ENCODE results near the gene SIGLEC12.

The SIGLEC12 gene

DNA sequence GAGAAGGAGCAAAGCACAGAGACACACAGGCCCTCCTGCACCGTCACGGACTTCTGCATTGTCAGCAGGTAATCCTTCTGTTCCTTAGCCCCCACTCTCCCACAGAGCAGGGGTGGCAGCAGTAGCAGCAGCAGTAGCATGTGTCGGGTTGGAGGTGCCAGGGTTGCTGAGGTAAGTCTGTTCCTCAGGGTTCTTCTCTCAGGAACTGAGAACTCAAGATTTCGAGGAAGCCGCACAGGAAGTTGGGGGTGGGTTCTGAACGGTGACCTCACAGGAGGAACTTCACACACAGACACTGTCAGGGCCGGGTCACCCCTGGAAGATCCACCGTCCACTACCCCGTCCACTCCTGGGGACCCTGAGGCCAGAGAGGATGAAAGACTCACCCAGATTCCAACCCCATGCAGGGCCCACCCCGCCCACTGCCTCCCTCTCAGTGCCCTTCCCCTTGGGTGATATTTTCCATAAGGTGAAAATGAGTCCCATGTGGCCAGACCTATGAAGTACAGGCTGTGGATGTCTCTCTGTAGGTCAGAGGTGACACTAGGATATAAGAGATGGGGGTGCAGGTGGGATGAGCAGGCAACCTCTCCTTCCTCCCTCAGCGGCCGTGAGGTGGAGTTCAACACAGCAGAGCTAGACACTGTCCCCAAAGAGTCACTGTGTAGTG lies at the start of gene SIGLEC12:
TSS of gene SIGLEC12 (minus strand) at position 207 of the 670 bp plus-strand sequence. CDS start at position 140, 67 bp downstream.
- no peak for DNase-seq

DNA sequence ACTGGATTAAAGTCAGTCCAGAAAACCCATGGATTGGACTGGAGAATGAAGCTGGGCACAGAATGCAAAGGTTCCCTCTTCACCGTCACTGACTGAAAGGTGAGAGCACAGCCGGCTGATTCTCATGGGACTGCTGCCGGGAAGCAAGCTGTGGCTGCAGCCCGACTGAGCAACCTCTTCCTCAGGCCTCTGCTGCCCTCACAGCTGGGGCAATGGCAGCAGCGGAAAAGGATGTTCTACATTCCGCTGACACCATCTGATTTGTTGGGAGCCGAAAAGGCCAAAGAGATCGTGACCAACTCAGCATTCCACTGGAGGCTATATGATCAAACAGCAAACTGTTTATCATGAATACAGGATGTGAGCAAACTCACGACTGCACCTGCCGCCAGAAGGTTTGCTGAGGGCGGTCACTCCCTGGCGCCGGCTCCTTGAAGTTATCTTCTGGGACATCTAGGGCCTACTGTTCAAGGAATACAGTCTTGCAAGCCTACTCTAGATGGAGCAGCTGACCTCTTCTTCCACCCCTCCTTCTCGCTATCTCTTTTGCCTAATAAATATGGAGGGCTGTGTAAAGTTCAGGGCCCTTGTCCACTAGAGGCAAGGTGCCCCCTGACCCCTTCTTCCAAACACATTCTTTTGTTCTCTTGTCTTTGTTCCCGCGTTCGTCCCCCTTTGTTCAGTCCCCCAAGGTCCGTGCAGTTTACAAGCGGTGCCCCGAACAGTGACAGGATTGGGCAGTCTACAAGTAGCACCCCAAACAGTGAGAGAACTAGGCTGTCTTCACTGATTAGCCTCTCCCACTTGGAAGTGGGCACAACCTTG lies 49.5 kb upstream of the SIGLEC12 start:
- no peak for DNase-seq

DNA sequence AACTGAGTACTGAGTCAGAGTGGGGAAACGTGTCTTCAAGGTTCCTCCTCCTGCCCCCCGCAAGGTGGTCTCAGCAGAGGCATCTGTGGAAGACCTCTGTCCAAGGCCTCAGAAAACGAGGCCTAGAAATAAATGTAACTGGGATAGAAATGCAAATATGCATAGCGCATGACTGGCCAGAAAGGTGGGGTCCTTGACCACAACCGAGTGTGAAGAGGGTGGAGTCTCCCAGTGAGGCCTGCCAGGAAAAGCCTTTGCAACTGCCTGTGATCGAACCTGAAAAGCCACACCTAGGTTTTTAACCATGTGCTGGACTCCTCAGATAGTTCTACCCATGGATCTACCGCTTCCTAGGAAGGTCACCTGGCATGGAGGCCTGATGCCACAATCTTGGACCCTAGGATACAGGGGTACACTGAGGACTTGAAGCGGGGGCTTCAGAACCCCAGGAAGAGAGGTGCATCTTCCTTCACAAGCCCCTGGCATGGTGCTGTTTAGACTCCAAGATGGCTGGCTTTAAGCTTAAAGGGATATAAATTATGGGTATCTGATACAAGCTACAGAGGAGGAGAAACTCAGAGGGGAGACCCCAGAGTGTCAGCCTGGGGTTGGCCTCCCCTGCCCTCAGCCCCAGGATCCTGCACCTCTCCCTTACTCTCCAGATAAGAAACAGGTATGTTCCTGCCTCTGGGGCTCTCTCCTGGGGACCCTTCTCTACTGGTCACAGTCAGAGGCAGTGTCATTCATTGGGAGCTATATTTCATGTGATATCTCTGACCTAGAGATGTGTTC lies 48.1 kb upstream of the SIGLEC12 start:
- no peak for DNase-seq

DNA sequence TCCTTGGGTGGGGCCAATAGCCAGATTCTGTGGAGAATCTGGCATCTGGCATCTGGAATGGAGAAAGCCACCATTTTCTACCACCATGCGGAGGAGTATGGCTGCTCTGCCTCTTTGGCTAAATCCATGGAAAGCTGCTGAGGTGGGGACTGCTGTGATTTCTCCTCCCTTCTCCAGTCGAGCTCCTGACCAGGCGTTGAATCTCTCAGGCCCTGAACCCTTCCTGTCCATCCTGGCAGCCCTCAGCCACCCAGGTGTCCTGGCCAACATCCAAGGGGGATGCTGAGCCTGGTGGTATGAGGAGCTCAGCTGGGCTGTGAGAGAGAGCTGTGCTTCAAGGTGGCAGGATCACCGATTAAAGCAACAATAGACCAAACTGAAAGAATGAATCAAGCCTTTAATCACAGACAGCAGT lies 47.3 kb upstream of the SIGLEC12 start:
- no peak for DNase-seq

DNA sequence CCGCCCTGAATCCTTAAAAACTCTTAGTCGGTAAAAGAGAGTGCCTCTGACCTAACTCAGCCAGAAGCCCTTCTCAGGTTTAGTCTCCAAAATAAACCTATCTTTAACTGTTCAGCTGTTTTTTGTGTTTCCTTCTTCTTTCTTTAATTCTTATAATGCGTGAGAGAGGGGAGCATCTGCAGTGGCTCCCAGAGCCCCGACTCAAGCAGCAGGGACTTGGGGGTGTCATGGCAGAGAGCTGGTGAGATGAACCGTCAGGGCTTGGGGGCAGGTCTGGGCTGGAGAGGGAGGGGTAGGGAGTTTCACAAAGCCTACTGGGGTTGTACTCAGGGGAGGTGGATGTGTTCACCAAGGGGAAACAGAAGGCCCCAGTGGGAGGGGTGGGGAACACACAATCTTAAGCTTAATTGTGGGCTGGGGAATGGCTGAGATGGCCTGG lies 46.6 kb upstream of the SIGLEC12 start:
- no peak for DNase-seq

DNA sequence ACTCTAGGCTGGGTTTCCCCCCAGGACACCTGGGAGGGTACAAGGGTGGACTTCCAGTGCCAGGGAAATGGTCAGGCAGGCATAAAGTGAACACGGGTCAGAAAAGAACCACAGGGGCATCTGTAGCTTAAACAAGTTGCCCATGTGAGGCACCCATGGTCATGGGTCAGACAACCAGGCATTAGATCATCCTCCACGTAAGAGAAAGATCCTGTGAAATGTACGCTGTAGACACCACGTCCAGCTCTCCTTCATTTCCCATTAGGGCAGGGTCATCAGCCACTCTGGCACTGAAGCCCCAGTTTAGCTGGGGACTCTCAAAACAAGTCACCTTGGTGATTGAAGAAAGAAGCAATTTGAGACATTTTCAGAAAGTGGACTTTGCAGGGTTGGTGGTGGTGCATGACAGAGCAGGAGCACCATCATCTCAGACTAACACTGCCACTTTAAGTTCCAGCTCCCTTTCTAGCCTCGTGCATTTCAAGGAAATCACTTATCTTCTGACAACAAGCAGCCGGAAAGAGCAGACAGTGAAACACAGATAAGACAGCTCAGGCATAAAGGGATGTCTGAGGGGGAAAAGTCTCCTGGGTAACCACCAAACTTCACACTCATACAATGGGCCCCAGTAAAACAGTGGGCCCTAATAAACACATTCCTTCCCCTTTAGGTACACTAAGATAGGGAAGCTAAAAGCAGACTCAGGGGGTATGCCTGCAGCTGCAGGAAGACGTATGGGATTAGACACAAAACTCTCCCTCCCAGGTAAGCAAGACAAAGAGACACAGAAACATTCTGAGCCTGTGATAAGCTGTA lies 46.0 kb upstream of the SIGLEC12 start:
- no peak for DNase-seq

DNA sequence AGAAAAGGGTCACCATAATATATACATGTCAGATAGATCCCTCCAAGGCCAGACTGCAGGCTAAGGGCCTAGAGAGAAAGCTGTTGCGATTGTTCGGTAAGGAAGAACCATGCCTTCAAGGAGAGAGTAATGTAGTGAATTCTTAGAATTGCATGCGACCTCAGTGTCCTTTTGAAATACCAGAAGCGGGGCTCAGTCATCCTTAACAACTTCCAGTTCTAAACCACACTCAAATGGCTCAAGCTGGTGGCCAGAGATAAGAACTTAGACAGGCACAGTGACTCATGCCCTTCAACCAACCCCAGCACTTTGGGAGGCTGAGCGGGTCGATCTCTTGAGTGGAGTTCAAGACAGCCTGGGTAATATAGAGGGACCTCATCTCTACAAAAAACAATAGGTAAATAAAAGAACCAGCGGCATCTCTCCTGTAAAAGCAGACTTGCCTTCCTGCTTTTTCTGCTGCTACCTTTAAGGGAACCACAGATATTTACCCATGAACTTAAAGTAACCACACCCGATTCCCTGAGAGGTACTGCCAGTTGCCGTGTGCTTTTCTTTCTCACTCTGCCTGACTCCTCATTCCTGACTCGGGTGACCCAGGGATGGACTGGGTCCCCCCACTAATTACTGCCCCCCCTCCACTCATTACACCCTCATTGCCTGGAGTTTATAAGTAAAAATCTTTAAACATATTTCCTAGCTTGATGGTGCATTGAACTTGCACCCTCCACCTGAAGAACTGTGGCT lies 45.2 kb upstream of the SIGLEC12 start:
- DNase-seq, result peak; percentile 16

DNA sequence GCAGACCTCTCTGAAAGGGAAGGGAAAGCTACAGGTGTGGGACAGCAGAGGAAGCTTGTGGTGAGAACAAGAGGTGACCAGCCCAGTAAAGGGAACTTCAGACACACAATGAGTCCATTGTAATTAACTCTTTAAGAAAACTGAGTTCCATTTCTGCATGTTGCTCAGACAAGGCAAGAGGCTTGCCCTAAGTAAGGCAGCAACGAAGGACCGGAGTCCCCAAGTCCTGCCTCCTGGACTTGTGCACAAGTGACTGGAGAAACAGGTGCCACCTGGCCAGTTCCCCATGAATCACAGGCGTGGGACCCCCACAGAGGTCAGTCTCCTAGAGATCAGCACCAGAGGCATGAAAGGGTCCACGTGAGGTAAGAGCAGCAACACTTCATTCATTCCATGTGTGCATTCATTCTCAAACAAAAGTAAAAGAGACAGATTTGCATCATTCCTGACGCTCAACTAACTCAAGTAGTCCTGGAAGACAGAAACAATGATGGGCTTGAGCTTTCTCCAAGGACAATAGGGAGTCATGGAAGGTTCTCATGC lies 44.6 kb upstream of the SIGLEC12 start:
- no peak for DNase-seq

DNA sequence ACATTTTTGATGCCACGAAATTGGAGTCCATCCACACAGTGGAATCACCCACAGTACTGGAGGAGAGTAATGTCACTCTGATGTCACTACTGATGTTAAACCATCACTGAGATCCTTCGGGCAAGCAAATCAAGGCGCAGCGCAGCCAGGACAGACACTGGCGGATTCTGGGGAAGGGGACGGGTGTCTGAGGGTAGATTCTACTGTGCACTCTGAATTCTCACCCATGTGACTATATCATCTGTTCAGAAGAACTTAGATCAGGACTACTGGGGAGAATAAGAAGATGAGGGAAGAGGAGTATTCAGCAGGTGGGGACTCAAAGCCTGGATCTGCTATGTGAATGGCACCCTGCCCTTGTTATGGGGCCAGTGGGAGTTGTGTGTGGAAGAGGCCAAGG lies 42.4 kb upstream of the SIGLEC12 start:
- no peak for DNase-seq

DNA sequence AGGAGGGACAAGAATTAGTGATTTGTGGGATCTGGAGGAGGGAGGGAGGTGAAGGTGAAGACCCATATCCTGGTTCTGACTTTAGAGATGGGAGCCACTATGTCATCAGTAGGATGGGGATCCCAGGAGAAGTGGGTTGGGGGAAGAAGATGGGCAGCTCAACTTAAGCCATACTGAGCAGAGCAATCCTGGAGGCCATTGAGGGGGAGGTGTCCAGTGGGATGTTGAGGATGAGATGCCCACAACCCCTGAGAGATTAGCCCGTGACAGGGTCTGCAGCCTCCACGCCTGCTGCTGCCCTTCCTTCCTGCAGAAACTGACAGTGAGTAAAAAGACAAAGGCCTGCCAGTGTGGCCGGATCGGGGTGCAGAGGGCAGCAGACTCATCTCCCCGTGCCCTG lies 41.1 kb upstream of the SIGLEC12 start:
- DNase-seq, result no peak

DNA sequence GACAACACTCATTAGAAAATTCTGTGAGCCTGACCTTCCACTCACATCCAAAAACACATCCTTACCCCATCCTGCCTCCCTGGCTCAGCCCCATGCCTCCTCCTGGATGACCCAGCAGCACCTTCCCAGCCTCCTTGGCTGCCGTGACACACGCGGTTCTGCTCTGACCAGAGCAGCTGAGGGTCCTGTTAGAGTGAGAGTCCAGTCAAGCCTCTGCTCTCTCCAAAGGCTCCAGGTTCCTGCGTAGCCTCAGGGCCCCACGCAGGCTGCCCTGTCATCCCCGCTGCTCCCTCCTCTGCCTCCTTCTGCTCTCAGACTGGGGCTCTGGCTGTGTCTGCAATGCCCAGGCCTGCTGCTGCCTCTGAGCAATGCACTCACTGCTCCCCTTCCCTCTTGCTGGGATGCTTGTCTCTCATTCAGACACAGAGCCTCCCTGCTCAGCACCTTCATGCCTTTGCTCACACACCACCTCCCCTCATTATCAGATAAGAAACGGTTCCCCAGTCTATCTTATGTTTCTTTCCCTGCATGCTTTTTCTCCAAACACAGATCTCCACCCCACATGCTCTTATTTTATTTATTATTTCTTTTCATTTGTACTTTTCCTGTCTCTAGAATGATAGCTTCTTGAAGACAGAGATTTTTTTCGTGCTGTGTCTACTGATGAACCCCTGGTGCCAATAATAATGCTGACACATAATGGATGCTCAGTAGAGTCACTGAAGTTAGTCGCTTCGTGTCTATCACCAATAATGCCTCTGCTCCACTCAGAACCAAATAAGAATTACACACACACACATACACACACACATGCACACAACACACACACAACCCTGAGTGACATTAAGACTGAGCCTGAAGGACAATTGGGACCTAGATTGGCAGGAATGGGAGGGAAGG lies 40.1 kb upstream of the SIGLEC12 start:
- DNase-seq, result no peak

DNA sequence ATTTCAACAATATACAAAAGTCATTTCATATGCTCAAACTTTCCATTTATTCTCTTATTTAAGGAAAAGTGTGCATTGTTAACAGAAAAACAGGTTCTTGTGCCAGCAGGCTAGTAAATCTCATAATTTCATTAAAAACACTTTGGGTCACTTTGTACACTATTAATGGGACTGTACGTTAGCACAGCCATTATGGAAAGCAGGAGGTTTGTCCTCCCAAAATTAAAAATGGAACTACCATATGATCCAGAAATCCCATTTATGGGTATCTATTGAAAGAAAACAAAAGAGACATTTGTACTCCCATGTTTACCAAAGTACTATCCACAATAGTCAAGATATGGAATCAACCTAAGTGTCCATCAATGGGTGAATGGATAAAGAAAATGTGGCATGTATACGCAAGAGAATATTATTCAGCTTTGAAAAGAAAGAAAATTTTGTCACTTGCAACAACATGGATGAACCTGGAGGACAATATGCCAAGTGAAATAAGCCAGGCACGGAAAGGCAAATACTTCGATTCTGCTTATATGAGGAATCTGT lies 38.3 kb upstream of the SIGLEC12 start:
- no peak for DNase-seq

DNA sequence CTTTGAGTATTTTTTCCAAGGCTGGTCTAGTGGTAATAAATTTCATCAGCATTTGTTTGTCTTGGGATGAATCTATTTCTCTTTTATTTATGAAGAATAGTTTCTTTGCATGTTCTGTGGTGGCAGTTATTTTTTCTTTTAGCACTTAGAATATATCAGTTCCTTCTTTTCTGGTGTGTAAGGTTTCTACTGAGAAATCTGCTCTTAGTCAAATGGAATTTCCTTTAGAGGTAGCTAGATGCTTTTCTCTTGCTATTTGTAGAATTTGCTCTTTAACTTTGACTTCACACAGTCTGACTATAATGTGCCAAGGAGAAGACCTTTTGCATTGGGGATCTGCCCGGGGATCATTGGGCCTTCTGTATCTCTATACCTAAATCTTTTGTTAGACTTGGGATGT lies 33.9 kb upstream of the SIGLEC12 start:
- no peak for DNase-seq

DNA sequence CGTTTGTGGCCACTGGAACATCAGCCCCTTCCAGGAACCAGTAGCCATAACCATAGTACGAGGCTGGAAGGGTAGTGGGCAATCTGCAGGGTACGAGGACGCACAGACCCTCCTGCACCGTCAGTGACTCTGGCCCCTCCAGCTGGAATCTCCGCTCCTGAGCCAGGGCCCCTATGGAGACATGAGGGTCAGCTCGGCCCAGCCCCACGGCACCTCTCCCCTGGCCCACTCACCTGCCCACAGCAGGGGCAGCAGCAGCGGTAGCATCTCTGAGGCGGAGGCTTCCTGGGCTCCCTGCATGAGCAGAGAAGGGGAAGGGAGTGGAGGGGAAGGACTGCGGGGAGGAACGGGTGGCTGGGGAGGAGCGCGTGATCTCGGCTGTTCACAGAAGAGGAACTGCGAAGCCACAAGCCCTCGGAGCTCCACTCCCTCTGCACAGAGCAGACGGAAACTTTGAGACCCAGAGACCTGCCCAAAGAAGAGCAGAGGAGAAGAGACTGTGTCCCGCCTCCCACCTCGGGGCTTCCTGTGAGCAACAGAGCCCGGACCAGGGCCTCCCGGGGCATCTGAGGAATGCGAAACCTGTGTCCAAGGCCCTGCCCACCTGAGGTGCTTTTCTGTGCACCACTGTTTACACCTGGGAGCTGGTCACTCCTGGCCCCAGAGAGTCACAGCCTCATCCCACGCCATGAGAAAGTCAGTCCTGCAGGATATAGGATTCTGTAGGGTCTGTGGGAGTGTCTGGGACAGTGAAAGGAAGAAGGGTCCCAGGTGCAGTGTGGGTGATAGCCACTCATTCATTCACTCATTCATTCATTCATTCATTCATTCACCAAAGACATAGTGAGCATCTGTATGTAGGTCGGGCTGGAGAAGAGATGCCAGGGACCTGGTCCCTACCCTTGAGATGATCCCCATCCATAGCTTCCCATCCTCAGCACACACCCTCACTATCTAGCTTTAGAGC lies 30.0 kb upstream of the SIGLEC12 start, which contains the start of gene SIGLEC6:
TSS of gene SIGLEC6 (minus strand) at position 322 of the 967 bp plus-strand sequence. CDS start at position 300, 22 bp downstream.
- no peak for DNase-seq

DNA sequence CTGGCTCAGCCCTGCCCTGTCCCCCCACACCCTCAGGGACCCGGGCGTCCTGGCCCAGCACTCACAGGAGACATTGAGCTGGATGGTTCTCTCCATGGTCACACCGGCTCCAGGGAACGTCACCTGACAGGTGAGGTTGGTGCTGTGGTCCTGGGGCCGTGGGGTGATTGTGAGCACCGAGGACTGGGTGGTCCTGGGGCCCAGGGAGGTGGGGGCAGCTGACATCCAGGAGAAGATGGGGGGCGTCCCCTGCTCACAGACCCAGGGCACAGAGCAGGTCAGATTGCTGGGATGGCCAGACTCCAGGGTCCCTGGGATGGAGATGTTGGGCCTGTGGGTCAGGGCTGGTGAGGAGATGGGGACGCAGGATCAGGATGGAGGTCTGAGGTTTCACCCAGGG lies 29.0 kb upstream of the SIGLEC12 start:
- DNase-seq, result no peak

DNA sequence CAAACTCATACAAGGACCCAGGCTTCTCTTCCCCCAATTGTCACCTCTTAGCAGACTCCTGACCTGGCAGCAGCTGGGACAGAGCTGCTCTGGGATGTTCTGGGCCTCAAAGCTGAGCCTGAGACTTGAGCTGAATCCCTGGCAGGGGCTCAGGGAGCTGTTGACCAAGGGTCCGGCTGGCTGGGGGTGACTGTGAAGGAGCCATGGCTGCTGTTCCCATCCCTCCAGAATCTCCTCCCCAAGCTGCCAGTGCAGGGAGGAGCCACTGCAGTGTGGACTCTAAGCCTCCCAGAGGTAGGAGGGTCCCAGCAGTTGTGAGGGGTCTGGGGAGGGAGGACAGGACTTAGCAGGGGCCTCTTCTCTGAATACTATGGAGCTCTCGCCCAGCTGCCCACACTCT lies 27.7 kb upstream of the SIGLEC12 start:
- no peak for DNase-seq

DNA sequence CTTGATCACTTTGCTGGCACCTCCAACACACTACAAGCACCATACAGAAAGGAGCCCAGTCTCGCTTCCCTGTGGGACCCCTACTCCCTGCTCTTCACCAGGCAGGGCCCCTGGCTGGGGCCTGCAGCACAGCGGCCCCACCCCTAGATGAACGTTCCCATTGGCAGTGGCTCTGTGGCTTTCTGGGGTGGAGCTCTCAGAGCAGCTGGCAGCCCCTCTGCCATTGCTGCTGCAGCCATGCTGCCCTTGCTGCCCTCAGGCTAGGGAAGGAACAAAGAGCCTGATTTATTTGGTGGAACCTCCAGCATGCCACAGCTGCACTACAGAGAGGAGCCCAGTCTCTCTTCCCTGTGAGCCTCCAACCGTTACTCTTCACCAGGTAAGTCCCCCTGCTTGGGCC lies 24.1 kb upstream of the SIGLEC12 start:
- no peak for DNase-seq

DNA sequence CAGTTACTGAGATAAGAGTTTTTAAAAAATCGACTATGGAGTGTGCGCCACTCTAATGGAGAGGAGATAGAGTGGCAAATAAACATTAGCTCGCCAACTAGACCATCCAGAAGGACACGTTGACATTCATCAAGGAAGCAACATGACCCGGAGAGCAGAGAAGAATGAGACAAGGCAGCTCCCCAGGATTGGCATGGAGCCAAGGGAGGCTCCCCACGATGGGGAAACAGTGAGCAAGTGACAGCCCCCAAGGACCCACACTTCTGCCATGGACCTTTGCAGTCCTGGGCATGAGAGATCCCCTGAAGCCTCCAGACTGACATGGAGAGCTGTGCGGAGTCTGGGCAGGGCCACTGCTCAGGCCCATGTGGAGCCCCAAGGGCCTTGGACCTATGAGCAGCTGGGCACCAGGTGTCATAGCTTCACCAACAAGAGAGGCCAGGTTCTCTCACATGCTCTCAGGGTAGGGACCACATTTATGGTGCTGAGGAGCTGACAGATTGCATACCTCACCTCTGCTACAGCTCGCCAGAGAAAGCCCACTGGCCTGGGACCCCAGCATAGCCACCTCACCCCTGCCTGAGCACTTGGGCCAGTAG lies 23.2 kb upstream of the SIGLEC12 start:
- DNase-seq, result no peak
